HK-2 (cell line): ENCODE results near the gene UNC13B.
"Not testable (repeated sequence)": the region's sequence is repeated elsewhere in the genome, so short reads cannot be mapped to it uniquely, and the experiment has no call there.

Source experiments
- DNase-seq: peaks from one replicate; pipeline ENCODE4 v3.0.0-alpha.2; 2018; ENCODE audit not compliant: unreplicated experiment

Gene UNC13B

DNA sequence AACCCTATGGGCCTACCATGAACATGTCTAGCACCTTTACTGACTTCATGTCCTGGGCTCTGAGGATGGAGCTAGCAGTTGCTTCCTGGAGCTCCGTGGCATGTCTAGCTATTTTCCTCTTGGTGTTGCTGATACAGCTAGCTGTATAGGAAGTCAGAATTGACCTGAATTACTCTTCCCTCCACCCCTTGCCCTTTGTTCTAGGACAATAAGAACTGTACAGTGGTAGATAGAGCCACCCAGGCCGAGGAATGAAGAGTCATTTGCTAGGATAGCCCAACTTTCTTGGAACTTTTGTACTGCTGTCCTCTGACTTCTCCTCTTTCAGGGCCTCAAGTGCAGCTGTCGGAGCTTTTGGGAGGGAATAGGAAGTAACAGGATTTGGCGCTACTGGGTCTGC lies 218.2 kb downstream of the UNC13B start:
- DNase-seq, result no peak

DNA sequence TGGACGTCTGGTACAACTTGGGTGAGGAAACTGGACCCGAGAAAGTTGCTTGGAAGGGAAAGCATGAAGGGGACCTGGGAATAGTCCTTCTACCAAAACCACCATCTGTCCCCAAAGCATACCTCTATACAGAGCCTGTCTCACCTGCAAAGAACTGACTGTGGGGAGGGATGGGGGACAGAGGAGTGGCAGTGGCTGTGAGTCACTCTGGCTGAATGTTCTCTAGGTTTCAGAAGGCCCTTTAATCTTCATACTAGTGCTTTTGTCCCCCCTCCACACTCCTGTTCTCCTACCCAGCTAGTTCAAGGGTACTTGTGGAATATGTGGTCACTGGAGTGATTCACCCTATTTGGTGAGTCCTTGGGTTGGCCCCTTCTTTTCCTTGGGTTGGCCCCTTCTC lies 218.8 kb downstream of the UNC13B start:
- no peak for DNase-seq

- no peak for DNase-seq
These were observed 223.2 kb downstream of the UNC13B start for GRCh38 chr9:35385042-35385441.

DNA sequence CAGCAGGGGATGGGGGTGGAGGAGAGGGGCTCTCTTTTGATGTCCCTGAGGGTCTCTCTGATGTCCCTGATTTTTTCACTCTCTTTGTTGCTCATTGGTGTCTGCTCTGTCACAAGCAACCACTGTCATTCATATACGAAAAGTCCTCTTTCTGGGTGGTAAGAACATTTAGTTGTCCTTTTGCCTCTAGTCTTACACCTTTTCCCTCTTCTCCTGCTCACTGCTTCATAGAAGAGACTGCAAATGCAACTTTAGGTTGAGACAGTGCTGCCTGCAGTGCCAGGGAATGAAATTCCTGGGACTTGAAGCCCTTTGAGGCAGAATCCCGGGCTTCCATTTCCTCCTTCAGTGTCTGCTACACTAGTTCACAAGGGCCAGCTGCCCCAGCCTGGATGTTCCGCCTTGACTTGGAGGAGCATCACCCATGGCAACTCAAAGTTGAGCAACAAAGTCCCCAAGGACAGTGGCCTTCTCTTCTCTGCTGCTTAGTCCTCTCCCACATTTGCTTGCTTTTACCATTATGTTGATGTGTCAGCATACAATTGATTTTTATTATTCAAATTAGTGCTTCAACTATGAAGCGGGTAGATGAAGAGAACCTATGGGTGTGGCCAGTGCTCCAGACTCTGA lies 233.4 kb downstream of the UNC13B start:
- no peak for DNase-seq

DNA sequence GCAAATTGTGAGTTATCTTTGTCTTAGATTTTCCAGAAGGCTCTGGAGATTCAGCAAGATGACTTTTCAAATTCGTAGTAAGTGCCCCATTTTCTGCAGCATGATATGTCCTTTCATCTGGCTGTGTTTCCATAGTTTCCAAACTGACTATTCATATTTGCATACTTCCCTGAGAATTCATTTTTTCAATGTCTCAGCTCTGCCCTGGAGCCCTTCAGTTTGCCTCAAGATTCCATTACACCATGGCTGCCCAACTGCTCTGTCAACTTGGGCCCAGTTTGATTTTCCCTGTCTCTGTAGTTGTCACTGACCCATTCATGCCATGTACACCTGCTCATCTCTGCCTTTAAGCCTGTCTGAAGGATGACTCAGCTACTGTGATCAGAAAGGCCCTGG lies 233.9 kb downstream of the UNC13B start:
- DNase-seq, result no peak

DNA sequence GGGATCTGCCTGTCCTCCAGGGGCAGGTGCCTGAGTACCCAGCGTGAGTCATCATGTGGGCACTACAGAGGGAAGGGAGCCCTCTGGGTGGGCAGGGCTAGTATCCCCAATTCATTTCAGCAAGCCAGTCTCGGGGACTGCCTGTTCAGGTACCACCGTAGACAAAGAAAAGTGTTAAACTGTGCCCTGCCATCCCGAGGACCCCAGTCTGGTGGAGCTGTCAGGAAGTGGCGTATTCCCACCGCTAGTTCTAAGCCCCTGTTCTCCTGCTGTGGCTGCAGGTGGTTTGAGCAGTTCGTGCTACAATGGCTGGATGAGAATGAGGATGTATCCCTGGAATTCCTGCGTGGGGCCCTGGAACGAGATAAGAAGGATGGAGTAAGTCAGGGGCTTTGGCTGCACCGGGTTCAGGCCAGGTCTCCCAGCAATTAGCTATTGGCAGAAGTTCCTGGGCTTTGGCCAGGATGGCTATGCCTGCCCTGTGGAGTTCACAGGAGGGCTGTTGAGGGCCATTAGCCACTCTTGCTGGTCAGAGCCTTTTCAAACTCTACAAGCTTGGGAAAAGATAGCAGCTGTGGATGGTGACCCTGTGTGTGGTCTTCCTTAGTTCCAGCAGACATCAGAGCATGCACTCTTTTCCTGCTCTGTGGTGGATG lies 234.9 kb downstream of the UNC13B start:
- DNase-seq, result no peak

- no peak for DNase-seq
These were observed 235.4 kb downstream of the UNC13B start for GRCh38 chr9:35397216-35397698.

GRCh38 chr9:35397923-35398322 lies 236.1 kb downstream of the UNC13B start:
- DNase-seq, result no peak

GRCh38 chr9:35398651-35399335 lies 237.0 kb downstream of the UNC13B start:
- DNase-seq, result no peak

GRCh38 chr9:35404865-35405264 lies 243.1 kb downstream of the UNC13B start:
- no peak for DNase-seq

- DNase-seq, result no peak
These were observed 244.6 kb downstream of the UNC13B start for GRCh38 chr9:35406183-35406959.

- DNase-seq, result no peak
These were observed 246.0 kb downstream of the UNC13B start for GRCh38 chr9:35407846-35408245.

DNA sequence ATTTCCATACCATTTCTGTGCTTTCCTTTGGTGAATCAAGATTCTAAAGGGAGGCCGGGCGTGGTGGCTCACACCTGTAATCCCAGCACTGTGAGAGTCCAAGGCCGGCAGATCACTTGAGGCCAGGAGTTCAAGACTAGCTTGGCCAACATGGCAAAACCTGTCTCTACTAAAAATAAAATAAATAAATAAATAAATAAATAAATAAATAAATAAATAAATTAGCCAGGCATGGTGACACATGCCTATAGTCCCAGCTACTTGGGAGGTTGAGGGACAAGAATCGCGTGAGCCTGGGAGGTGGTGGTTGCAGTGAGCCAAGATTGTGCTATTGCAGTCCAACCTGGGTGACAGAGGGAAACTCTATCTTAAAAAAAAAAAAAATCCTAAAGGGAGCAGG lies 247.6 kb downstream of the UNC13B start:
- not testable (repeated sequence) for DNase-seq

DNA sequence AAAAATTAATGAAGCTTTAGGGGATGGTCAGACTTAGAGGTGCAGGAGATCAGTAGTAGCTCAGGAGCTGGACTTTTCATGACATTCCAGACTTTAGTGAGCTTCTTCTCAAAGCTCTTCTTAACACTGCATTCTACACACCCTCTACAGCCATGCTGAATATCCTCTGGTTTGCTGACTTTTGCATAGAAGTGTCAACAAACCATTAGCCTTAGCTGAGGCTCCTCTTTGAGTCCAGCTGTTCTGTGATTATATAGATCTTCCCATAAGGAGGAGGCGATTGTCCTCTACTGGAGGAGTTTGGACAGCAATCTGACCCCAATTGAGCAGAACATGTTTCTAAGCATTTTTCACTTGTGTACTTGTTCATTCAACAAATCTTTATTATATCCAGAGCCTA lies 253.1 kb downstream of the UNC13B start:
- DNase-seq, result no peak

DNA sequence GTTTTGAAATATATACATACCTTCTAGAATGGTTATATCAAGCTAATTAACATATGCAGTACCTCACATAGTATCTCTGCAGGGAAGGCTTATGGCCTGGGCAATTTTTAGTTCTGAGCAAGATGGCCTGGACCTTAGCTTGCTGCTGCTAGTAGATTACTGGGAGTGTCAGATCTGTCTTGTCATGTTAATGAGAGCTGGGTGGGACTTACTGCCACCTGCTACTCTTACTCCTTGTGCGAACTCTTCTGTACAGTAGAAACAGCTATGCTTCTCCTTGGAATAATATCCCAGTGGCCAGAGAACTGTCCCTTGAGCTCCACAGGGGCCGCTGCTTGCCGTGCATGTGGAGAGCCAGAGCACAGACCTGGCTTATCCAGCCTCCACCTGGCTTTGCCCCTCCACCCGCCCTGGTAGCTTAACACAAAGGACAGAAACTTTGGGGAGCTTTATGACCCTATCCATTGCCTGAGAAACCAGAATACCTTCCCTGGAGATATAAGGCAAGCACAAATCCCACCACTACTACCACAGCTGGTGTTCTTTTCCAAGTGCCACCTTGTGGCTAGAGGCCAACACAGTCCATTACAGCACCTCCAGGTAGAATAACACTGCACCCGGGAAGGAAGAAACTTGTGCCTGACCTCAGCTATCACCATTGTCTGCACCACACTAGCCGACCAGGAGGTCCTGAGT lies 253.7 kb downstream of the UNC13B start:
- no peak for DNase-seq

GRCh38 chr9:35416098-35416427 lies 254.3 kb downstream of the UNC13B start:
- DNase-seq, result no peak

GRCh38 chr9:35422346-35422745 lies 260.5 kb downstream of the UNC13B start:
- no peak for DNase-seq

DNA sequence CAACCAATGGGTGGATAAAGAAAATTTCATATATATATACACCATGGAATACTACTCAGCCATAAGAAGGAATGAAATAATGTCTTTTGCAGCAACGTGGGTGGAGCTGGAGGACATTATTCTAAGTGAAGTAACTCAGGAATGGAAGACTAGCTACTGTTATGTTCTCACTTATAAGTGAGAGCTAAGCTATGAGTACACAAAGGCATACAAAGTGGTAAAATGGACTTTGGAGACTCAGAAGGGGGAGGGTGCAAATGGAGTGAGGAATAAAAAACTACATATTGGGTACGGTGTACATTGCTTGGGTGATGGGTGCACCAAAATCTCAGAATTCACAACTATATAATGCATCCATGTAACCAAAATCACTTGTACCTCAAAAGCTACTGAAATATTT lies 260.9 kb downstream of the UNC13B start:
- DNase-seq, result no peak

- DNase-seq, result no peak
These were observed 261.7 kb downstream of the UNC13B start for GRCh38 chr9:35423499-35423898.

- DNase-seq, result no peak
These were observed 262.8 kb downstream of the UNC13B start for GRCh38 chr9:35424356-35425352.

GRCh38 chr9:35426627-35427026 lies 264.8 kb downstream of the UNC13B start:
- no peak for DNase-seq
